Fibroblast of skin of scalp (primary cell): ENCODE results near the gene BICD1.

Source experiments
- DNase-seq: peaks from one replicate; pipeline ENCODE4 v3.0.0-alpha.2; 2013

Gene BICD1

DNA sequence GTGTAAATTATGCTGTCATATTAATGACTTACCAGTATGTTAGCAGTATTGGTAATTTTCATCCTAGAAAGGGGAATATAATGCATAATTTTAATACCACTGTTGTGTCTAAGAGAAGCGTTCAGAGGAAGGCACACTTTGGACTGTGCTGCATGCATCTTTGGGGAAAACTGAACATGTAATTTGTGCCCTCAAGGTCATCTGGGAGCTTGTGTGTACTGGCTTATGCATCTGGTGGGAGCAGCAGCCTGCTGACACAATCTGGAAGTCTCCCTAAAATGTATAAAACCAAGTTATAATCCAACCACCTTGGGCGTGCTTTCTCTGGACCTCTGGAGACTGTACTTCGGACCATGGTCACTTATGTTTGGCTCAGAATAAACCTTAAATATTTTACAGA lies 306.8 kb downstream of the BICD1 start:
- DNase-seq = no peak

GRCh38 chr12:32418221-32418620 lies 311.6 kb downstream of the BICD1 start:
- no peak for DNase-seq

DNA sequence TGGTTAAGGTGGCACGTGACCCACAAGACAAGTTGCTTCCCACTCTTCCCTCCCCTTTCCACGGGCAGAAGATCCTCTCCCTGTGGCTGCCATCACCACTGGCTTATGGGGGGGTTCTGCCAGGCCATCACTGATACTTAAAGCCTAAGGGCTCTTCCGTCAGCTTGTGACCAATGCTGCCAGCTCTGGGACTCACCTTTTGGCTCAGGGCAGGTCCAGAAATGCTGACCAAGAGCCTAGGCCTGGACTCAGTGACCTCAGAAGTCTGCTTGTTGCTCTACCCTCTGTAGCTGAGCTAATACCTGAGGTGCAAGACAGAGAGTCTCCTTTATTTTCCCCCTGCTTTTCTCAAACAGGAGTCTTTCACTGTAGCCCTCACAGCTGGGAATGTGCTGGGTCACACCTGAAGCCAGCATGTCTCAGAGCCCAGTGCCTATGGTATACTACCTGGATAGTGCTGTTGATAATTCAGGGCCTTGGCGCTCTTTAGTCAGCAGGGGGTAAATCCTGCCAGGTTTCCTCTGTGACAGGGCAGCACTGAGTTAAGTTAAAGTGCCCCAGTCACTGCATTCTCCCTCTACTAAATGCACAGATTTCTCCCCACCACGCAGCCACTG lies 312.4 kb downstream of the BICD1 start:
- no peak for DNase-seq

DNA sequence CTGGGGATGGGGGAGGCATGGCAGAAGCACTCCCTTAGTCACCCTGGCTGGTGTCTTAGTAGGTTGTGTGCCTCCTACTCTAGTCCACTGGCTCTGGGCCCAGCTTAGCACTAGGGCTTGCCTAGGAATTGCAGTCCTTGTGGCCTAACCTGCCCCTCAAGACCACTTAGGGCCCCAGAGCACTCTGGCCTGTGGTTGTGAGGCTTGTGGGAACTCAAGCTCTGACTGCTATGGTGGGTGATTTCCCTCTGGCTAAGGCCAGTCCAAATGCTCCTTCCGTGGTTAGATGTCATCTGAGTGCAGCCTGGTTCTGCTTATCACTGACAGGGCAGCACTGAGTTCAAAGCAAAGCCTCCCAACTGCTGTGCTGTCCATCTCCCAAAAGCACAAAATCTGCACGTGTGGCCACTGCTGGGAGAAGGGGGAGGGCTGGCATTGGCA lies 312.9 kb downstream of the BICD1 start:
- DNase-seq = no peak

GRCh38 chr12:32420356-32420755 lies 313.7 kb downstream of the BICD1 start:
- DNase-seq = no peak

GRCh38 chr12:32423559-32423958 lies 316.9 kb downstream of the BICD1 start:
- no peak for DNase-seq

DNA sequence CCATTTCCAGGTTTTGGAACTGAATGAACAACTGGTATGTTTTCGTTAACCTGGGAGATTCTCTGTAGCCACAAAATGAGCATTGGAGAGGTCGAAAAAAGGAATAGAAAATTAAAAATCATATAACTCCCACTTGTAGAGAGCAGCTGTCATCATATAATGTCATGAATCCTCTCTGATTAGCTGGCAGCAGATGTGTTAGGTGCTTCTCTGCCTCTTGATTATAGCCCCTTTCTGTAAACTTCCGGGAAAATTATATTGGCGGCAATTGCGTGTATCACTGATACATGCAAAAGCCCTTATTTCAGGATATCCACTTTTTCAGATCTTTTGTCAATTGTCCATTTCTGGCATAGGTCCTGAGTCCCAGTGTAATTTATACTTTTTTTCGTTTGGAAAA lies 324.4 kb downstream of the BICD1 start:
- no peak for DNase-seq
